ENCODE measurements around the gene NUDCD3.

DNA sequence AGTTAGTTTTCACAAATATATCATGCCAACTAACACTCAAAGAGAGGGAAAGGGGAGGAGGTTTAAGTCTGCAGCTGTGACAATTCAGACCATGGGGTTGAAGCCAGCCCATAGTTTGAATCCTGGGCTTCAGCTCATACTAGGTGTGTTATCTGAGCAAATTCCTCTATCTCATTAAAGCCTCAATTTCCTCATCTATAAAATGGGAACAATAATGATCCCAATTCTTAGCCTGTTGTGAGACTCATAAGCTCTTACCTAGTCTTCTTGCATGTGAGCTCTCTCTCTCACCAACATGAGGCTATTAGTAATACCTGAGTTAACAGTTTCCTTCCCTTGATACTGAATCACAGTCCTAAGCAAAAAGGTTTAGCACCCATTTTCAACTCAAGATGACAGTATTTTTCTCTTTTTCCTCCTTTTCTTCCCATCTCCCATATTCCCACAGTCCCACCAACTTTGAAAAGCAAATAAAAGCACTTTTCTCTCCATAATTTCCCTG lies 49.8 kb downstream of the NUDCD3 start:
- TF ChIP-seq POLR2AphosphoS5 (IDR thresholded peaks at IDR 0.05) (no peak), POLR2A (IDR thresholded peaks at IDR 0.05) (no peak)
- TF ChIP-seq, protein P1, sequence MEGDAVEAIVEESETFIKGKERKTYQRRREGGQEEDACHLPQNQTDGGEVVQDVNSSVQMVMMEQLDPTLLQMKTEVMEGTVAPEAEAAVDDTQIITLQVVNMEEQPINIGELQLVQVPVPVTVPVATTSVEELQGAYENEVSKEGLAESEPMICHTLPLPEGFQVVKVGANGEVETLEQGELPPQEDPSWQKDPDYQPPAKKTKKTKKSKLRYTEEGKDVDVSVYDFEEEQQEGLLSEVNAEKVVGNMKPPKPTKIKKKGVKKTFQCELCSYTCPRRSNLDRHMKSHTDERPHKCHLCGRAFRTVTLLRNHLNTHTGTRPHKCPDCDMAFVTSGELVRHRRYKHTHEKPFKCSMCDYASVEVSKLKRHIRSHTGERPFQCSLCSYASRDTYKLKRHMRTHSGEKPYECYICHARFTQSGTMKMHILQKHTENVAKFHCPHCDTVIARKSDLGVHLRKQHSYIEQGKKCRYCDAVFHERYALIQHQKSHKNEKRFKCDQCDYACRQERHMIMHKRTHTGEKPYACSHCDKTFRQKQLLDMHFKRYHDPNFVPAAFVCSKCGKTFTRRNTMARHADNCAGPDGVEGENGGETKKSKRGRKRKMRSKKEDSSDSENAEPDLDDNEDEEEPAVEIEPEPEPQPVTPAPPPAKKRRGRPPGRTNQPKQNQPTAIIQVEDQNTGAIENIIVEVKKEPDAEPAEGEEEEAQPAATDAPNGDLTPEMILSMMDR (IDR thresholded peaks at IDR 0.05): no peak
